Stimulated activated CD8-positive, alpha-beta memory T cell treated with anti-CD3 and anti-CD28 coated beads, Interleukin-15, amount 100 ng/mL, for 24 hours (primary cell): Measurements from ENCODE around the gene CDH2.

Experiments used
- DNase-seq: peaks from one replicate; pipeline ENCODE4 v3.0.0-alpha.2; 2020; ENCODE audit warnings: low read depth

Gene CDH2

DNA sequence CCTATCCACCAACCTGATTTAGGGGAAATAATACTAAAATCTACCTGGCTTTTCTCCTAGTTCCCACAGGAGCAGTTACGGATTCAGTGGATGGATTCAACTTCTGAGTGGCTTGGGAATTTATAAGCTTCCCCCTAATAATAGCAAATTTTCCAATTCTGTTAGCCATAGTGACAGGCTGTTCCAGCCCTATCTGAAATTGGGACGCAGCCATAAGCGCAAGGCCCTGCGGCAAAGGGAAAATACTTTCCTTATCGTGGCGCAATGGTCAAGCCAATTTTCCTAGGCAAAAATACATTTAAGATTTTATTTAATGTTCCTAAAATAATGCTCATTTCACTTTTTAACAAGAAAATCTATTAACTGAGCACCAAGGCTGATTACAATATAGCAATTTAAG lies 49.7 kb downstream of the CDH2 start:
- DNase-seq = no peak

GRCh38 chr18:28126768-28127167 lies 50.2 kb downstream of the CDH2 start:
- DNase-seq = no peak

- DNase-seq = no peak
These were observed 51.9 kb downstream of the CDH2 start for GRCh38 chr18:28125051-28125450.

DNA sequence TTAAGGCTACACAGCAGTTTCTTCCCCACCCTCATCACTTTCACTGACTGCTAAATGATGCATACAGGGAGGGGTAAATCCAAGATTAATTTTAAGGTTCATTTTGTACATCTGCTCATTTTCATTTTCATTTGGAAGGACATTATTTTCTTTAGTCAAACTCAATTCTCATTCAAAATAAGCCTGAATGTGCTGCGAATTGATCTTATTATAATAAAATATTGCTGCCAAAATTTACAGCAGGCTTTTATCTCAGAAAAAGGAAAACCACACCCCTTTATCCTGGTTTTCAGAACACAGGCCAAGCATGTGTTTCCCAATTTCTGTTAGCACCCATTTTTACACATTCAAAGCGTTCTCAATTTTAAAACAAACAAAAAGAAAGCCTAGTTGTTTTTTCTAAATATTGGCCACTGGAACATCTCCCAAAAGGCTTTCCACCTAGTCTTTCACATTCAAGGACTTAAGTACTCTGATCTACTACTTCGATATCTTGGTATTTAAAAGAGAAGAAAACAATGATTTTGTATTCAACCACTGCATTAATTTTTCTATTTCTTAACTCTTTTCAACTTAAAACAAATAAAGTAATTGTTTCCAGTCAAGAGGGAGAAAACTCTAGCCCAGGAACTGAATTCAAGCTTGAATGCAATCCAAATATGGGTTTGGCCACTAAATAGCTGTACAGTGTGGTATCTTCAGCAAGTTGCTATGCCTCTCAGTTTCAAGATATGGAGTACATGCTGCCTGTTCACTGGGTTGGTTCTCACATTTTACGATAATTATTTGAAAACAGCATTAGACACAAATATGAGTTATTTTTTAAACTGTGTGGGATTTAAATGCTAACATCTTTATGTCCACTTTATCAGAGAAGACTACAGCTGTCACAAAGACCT lies 52.5 kb downstream of the CDH2 start:
- DNase-seq = no peak

- no peak for DNase-seq
These were observed 53.4 kb downstream of the CDH2 start for GRCh38 chr18:28123401-28124030.

- DNase-seq = no peak
These were observed 56.0 kb downstream of the CDH2 start for GRCh38 chr18:28120828-28121515.

DNA sequence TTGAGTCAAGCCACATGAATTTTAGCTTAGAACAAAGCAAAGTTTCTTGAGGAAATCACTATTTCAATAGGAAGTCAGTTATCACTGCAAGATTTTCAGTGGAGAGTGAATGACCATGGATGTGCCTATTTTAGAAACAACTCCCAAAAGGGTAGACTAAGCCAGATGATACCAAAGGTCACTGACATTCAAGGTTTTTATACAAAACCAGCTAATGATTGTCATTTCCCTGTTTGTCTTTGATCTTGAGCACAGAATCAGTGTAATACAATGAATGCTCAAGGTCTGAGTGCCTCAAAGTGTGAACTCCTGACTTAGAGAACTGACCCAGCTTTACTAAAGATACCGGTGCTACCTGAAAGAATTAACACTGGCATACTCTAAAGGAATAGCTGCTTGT lies 60.5 kb downstream of the CDH2 start:
- no peak for DNase-seq

DNA sequence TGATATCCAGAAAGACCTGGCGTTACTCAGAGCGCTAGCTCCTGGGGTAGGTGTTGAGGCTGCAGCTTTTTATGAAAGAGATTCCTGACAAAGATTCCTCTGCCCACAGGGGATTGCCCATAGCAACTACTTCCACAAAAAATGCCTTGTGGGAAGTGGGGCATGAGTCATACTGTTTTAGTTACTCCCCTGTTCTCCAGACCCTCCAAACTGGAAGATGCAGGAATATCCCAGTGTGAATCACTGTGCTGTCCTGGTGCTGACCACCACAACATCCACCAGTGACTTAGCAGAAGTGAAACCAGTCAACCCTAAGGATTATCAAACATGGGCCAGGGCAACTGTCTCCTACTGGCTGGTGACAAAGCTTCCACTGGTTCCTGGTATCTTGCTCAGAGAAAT lies 61.8 kb downstream of the CDH2 start:
- DNase-seq = no peak

DNA sequence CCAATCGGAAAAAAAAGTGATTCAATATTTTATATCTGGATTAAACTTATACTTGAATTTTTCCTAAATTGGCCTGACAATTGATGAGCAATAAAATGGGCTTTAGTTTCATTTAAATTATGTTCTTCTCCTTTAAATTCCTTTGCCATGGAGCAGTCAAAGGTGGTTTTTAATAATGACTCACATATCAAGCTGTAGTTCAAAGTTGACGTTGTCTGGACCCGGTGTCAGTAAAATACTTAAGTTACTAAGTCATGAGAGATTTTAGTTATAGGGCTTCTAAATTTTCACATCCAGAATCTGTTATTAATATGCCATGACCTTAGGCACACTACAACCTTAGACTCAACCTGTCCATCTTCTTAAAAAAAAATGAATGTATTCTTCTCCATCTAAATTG lies 62.5 kb downstream of the CDH2 start:
- no peak for DNase-seq

DNA sequence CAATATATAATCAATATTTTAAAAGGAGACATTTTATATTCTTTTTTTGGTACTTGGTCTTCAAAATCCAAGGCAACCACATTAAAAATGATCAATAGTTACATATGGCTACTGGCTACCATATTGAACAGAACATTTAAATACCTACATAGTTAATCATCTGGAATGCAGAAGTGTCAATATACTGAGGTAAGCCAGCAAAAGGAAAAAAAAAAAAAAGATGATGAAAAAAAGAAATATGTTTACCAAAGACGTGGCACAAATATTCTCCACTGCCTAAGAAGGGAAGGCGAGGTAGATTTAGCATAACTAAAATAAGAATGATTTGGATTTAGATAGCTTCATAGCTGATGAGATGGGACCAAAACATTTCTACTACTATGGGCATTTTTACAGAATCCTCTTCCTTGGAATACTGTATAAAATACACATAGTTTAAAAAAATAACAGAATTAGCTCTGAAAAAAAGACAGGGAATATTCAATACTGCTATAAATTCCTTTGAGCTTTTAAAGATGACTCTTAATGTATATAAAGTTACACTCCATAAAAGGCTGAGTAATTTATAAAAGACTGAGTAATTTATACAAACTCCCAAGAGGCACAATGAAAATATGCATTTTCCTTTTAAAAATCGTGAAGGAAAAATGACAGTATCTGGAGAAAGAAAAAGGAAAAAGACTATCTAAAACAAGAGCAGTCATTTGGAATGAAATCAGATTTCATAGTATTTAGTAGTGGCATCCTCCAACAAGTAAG lies 63.5 kb downstream of the CDH2 start:
- no peak for DNase-seq

DNA sequence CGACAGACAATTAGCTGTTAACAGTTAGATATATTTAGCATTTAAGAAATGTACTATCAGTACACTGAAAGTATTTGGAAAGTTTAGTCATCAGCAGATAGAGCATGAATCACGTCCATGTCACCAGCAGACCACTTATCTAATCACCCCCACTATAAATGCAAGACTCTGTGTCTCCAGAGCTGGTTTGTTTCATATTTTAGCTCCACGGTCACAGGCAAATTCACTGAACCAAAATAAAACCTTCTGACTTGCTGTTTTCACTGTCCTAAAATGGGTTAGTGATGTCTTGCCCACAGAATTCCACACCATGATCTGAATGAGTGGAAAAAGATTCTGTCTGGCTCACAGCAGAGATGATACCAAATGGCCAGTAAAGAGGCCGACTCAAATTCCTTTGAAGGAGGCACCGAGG lies 64.9 kb downstream of the CDH2 start:
- DNase-seq = no peak

GRCh38 chr18:28110924-28111323 lies 66.0 kb downstream of the CDH2 start:
- DNase-seq = no peak

DNA sequence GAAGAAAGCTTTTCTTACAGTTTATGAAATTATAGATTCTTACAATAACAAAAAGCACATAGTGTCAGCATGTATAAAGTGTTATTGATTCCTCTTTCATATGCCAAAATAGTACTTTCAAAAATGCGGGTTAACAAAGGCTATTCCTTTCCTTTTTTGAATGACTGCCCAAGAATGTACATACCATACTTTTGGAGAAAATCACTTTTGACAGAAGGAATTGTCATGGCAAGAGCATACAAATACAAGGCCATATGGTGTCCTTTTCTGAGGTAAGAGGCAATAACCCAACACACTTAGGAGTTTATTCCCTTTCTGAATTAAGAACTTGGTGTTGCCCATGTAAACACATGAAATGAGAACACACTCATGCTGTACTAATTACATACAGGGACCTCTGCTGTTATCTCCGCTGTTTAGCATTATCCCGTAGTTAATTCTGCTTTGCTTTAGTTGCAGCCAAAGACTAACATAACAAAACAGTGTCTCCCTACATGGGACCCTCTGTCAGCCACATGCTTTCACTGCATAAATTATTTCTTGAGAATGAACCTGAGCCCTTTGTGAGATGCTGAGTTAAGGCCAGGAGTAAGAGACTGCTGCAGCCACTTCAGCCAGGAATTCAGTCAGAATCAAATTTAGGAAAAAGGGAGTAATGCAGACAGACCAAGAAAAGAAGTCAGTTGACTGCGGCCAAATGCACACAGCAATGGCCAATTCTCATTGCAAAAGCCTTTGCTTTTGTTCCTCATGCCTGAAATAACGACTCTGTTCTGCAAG lies 67.0 kb downstream of the CDH2 start:
- no peak for DNase-seq

DNA sequence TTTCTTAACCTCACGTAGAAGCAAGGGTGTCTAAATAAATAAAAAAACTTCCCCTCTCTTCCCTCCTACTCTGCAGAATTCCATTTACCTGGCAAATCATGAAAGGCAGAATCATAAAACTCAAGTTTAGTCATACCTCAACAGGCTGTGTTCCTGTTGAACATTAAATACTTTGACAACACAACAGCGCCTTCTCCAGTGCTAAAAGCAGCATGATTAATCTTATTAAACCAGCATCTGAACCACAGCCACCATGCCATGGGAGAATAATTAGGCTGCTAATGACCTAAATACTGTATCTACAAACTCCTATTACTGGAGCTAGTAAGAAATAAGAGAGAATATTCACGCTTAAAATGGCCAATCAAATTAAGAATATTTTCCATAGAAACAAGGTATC lies 68.1 kb downstream of the CDH2 start:
- no peak for DNase-seq

GRCh38 chr18:28108254-28108653 lies 68.7 kb downstream of the CDH2 start:
- DNase-seq = no peak

- no peak for DNase-seq
These were observed 77.7 kb downstream of the CDH2 start for GRCh38 chr18:28099237-28099636.

- no peak for DNase-seq
These were observed 81.3 kb downstream of the CDH2 start for GRCh38 chr18:28095631-28096030.

DNA sequence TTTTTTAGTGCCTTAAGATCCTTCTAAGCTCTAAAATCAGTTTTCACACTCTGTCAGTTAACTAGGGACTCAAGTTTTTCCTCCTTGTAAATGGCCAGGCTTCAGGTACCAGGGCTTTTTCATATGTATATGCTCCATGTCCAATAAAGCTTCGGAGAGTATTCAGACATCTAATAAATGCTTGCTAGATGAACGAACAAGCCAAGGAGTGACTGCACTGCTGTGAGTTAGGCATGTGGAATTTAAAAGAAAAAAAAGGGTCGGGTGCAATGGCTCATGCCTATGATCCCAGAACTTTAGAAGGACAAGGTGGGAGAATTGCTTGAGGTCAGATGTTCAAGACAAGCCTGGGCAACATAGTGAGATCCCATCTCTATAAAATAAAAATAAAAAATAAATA lies 81.9 kb downstream of the CDH2 start:
- no peak for DNase-seq

DNA sequence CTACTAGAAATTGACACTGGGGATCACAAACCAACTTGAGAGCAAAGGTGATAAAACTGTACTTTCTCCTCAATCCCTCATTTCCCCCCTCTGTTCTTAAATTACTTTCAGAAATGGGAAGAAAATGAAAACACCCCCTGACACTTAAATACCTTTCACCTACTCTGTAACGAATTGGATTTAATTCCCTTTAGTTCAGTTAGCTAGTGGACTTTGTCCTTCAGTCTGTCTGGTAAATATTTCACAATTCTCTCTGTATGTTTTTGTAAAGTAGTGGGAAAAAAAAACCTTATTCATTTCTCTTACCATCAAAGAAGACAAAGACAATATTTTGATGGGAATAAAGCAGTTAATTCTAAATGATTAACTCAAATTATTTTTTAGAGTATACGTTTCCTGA lies 85.7 kb downstream of the CDH2 start:
- DNase-seq = no peak

- DNase-seq = no peak
These were observed 88.5 kb downstream of the CDH2 start for GRCh38 chr18:28088477-28088876.
